Hepatocyte (in vitro differentiated cells): Measurements from ENCODE around the gene SORCS2.

ENCODE experiments used
- EZH2phosphoT487 ChIP-seq: fragments of 200-600 bp; sonication (generic); IDR thresholded peaks from one replicate; pipeline ENCODE4 v1.6.1; 2018; ENCODE audit warnings: antibody characterized with exemption, mild to moderate bottlenecking, low read depth, moderate library complexity; ENCODE audit not compliant: unreplicated experiment, severe bottlenecking
- TF ChIP-seq, protein P1 (sequence below): fragments of 200-600 bp; sonication (generic); IDR thresholded peaks from 2 replicates; pipeline ENCODE4 v1.5.1; 2016; ENCODE audit warnings: antibody characterized with exemption, mild to moderate bottlenecking; ENCODE audit not compliant: poor library complexity

DNA sequence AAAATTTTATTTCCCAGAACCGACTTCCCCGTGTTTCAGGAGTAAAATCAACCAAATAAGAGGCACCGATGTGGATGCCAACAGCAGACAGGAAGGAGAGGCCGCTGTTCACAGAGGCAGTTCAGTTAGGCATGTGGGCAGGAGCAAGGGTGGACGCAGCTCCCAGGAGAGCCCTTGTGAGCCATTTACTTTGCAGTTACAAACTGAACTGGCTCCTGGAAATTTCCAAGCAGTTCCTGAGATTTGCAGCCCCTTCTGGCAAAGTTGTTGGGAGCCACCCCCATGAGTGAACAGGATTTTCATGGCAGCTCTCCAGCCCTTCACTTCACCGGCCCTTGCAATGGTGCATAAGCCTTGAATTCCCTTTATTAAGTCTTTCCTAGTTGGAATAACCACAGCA lies 558.2 kb downstream of the SORCS2 start:
- TF ChIP-seq, protein P1, sequence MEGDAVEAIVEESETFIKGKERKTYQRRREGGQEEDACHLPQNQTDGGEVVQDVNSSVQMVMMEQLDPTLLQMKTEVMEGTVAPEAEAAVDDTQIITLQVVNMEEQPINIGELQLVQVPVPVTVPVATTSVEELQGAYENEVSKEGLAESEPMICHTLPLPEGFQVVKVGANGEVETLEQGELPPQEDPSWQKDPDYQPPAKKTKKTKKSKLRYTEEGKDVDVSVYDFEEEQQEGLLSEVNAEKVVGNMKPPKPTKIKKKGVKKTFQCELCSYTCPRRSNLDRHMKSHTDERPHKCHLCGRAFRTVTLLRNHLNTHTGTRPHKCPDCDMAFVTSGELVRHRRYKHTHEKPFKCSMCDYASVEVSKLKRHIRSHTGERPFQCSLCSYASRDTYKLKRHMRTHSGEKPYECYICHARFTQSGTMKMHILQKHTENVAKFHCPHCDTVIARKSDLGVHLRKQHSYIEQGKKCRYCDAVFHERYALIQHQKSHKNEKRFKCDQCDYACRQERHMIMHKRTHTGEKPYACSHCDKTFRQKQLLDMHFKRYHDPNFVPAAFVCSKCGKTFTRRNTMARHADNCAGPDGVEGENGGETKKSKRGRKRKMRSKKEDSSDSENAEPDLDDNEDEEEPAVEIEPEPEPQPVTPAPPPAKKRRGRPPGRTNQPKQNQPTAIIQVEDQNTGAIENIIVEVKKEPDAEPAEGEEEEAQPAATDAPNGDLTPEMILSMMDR: no peak
- no peak for TF ChIP-seq EZH2phosphoT487
